Right lobe of liver (tissue), 6 donors: ENCODE data around the gene PLN. TPM values are rescaled to one million over a fixed set of nuclear protein-coding genes. Genes with fewer than 3 reads are reported as not detected.

Source experiments
- ATAC-seq, 4 donors: fragments of 200-7000 bp; cut with Tn5 transposase; one replicate each; pipeline ENCODE4 v1.9.1; 2020; ENCODE audit warnings: mild to moderate bottlenecking in 4 of 4, moderate library complexity in 4 of 4
- DNase-seq, 3 donors: peaks; one replicate each; pipeline ENCODE4 v3.0.0-alpha.2; 2020
- H3K27ac ChIP-seq, 3 donors: fragments of 200-600 bp; one replicate each; pipeline ENCODE4 v1.8.0; 2022
- H3K27me3 ChIP-seq, 2 donors: fragments of 200-600 bp; one replicate each; pipeline ENCODE4 v1.8.0; 2022
- H3K36me3 ChIP-seq, 4 donors: fragments of 200-600 bp; sonication (generic) in 1 of 4; one replicate each; pipeline versions ENCODE4 v1.5.1 to v1.8.0; 2017 to 2022; ENCODE audit warnings: control low read depth in 1 of 4
- H3K4me1 ChIP-seq, 4 donors: fragments of 200-600 bp; sonication (generic) in 1 of 4; one replicate each; pipeline versions ENCODE4 v1.5.1 to v1.8.0; 2017 to 2022; ENCODE audit warnings: control low read depth in 1 of 4
- H3K4me3 ChIP-seq, 3 donors: fragments of 200-600 bp; one replicate each; pipeline ENCODE4 v1.8.0; 2022
- H3K9me3 ChIP-seq, 4 donors: fragments of 200-600 bp; sonication (generic) in 1 of 4; one replicate each; pipeline versions ENCODE4 v1.5.1 to v1.8.0; 2017 to 2022; ENCODE audit warnings: control low read depth in 1 of 4
- CTCF ChIP-seq, 4 donors: fragments of 200-600 bp in 3 of 4; fragments of 450-650 bp in 1 of 4; IDR thresholded peaks; one replicate each; pipeline versions ENCODE4 v1.5.1 to v1.8.0; 2016 to 2022; ENCODE audit warnings: antibody characterized with exemption in 4 of 4, mild to moderate bottlenecking in 2 of 4
- POLR2A ChIP-seq: fragments of 450-650 bp; IDR thresholded peaks from one replicate; pipeline ENCODE4 v1.6.1; 2017; ENCODE audit warnings: antibody characterized with exemption, mild to moderate bottlenecking
- WGBS: methylation state at CpG from one replicate; pipeline ENCODE4 v1.1.6; 2018; ENCODE audit warnings: low coverage, low lambda C conversion rate; ENCODE audit not compliant: insufficient coverage; ENCODE audit errors: missing lambda C conversion rate; 5-methylcytosine and 5-hydroxymethylcytosine counted together
- intact Hi-C, 2 donors: fragments of 100-400 bp; cut with DNase I; formaldehyde crosslinking; loops; one replicate each; pipeline versions ENCODE4 v1.11.2 to v1.14.1; 2022
- total RNA-seq, 6 experiments: library from RNA; depleted of rRNA in 2 of 6; stranded (reverse); fragments of >200 nt in 2 of 6; fragmentation: NEBNext Ultra II Directional in 3 of 6; extraction: Animal tissue kit (Norgen Biotek cat#: 25700) in 3 of 6; gene quantifications; one replicate each; pipeline versions ENCODE4 v1.1.0 to v1.2.4, GENCODE V29; 2016 to 2023
- donor health status: DM: no; HTN: yes; CAD: no.
- donor health status: DM: no; HTN: no; CAD: no.
- donor health status: DM: no; HTN: no; CAD: no.
- donor health status: DM: no; HTN: yes; CAD: no.
- donor health status: DM: no; HTN: yes; CAD: no.

PLN gene
- total RNA-seq, 6 experiments from 2014 or later = 0.12 to 0.25 (median 0.20) TPM; not detected in 2

DNA sequence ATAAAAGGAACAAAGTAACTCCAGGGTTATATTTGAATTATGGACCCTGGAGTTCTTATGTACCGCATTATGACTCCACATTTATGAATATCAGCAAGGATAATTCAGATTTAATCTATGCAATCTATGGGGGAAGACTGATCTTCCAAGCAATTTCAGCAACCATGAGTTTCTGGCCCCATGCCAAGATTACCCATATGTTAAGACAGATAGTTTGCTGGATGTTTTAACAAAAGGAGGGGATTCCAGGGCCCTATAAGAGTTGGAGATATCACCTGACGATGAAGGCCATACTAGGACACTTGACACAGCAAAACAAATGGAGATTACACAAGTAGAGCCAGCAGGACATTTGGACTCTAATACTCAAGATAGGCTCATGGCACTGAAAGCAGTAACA lies 45.9 kb upstream of the PLN start:
- no peak for TF ChIP-seq POLR2A
- TF ChIP-seq CTCF (IDR thresholded peaks at IDR 0.05) = no peak
- DNase-seq (no peak), ATAC-seq (no peak)
- no peak overlapping the region for H3K27ac ChIP-seq
- no peak overlapping the region for H3K4me3 ChIP-seq
- no peaks in the 10 kb centered on the region for H3K27me3 ChIP-seq
- H3K36me3 ChIP-seq = no peaks in the 10 kb centered on the region
- H3K4me1 ChIP-seq = no peaks in the 10 kb centered on the region
- H3K9me3 ChIP-seq = no peaks in the 10 kb centered on the region
- WGBS = 50% methylated on average over 2 of the region's 2 CpGs
- intact Hi-C loops = no loop called here

- H3K27ac ChIP-seq = no peak overlapping the region
- H3K27me3 ChIP-seq = no peaks in the 10 kb centered on the region
- H3K9me3 ChIP-seq = no peaks in the 10 kb centered on the region
- WGBS = 90% methylated on average over 2 of the region's 2 CpGs
- ATAC-seq (no peak), DNase-seq (no peak)
- no peaks in the 10 kb centered on the region for H3K4me1 ChIP-seq
- TF ChIP-seq POLR2A = no peak
- no peak for TF ChIP-seq CTCF (IDR thresholded peaks at IDR 0.05)
- H3K4me3 ChIP-seq = no peak overlapping the region
- no peaks in the 10 kb centered on the region for H3K36me3 ChIP-seq
- intact Hi-C loops = no loop called here
These were observed 43.5 kb upstream of the PLN start for GRCh38 chr6:118504611-118505010.

DNA sequence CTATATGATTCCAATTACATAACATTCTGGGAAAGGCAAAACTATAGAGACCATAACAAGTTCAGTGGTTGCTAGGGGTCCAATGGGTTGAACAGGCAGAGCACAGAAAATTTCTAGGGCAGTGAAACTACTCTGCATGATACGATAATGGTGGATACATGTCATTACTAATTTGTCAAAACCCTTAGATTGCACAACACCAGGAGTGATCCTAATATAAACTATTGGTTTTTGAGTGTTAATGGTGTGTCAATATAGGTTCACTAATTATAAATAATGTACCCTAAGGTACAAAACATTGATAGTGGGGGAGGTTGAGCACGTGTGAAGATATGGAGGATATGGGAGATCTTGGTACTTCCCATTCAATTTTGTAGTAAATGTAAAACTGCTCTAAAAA lies 42.4 kb upstream of the PLN start:
- Histone ChIP-seq H3K36me3 (no peaks in the 10 kb centered on the region), H3K27ac (no peak overlapping the region), H3K27me3 (no peaks in the 10 kb centered on the region), H3K9me3 (no peaks in the 10 kb centered on the region), H3K4me3 (no peak overlapping the region), H3K4me1 (no peaks in the 10 kb centered on the region)
- DNase-seq = no peak
- 94% methylated on average over 2 of the region's 2 CpGs for WGBS
- TF ChIP-seq POLR2A (no peak), CTCF (IDR thresholded peaks at IDR 0.05) (no peak)
- ATAC-seq = no peak
- intact Hi-C loops = no loop called here

GRCh38 chr6:118506071-118506638 lies 41.9 kb upstream of the PLN start:
- H3K9me3 ChIP-seq = no peaks in the 10 kb centered on the region
- H3K4me1 ChIP-seq = no peaks in the 10 kb centered on the region
- H3K4me3 ChIP-seq = no peak overlapping the region
- ATAC-seq = no peak
- TF ChIP-seq POLR2A = no peak
- TF ChIP-seq CTCF (IDR thresholded peaks at IDR 0.05) = no peak
- no peaks in the 10 kb centered on the region for H3K27me3 ChIP-seq
- DNase-seq = no peak
- H3K36me3 ChIP-seq = no peaks in the 10 kb centered on the region
- no peak overlapping the region for H3K27ac ChIP-seq
- 89% methylated on average over 5 of the region's 5 CpGs for WGBS
- intact Hi-C loops = no loop called here

GRCh38 chr6:118507636-118508035 lies 40.5 kb upstream of the PLN start:
- Histone ChIP-seq H3K27me3 (no peaks in the 10 kb centered on the region), H3K36me3 (no peaks in the 10 kb centered on the region), H3K4me3 (no peak overlapping the region), H3K4me1 (no peaks in the 10 kb centered on the region), H3K9me3 (no peaks in the 10 kb centered on the region), H3K27ac (no peak overlapping the region)
- no peak for TF ChIP-seq POLR2A
- no peak for TF ChIP-seq CTCF (IDR thresholded peaks at IDR 0.05)
- ATAC-seq (no peak), DNase-seq (no peak)
- WGBS = 100% methylated on average over 1 of the region's 1 CpG
- intact Hi-C loops = no loop called here
